Panc1 (cell line): ENCODE data around the gene PBOV1. TPM values are rescaled to one million over a fixed set of nuclear protein-coding genes. Genes with fewer than 3 reads are reported as not detected.

Experiments
- ATAC-seq: fragments of 200-7000 bp; cut with Tn5 transposase; 2 replicates; pipeline ENCODE4 v1.9.1; 2020; ENCODE audit warnings: mild to moderate bottlenecking, moderate library complexity
- BruUV-seq: library from RNA; stranded (reverse); fragments of 400-500 nt; replicated peaks from 2 replicates; lab custom pipeline; 2021; lab: Mats Ljungman, UMichigan
- CTCF ChIA-PET: fragments of 300-600 bp; sonication (Branson Sonifier 250); formaldehyde crosslinking; loops from one replicate; lab custom pipeline; 2022; ENCODE audit warnings: antibody characterized with exemption; lab: Charles Lee
- POLR2A ChIA-PET: fragments of 300-600 bp; sonication (Branson Sonifier 250); formaldehyde crosslinking; loops from one replicate; lab custom pipeline; 2022; ENCODE audit warnings: antibody characterized with exemption; lab: Charles Lee
- DNase-seq: peaks from one replicate; pipeline ENCODE4 v3.0.0-alpha.2; 2010; ENCODE audit warnings: low read depth, low spot score
- H3K27ac ChIP-seq: 2 replicates; pipeline ENCODE4 v1.5.1; 2011; ENCODE audit warnings: mild to moderate bottlenecking, low read length, inconsistent platforms
- H3K27me3 ChIP-seq: fragments of 200-500 bp; sonication (Bioruptor generic); 2 replicates; pipeline ENCODE4 v1.6.0; 2014; ENCODE audit warnings: low read length, inconsistent platforms; ENCODE audit not compliant: control insufficient read depth, insufficient read depth
- H3K36me3 ChIP-seq: fragments of 200-500 bp; sonication (Bioruptor generic); 2 replicates; pipeline ENCODE4 v1.5.1; 2014; ENCODE audit warnings: inconsistent platforms, mild to moderate bottlenecking, low read length, moderate library complexity; ENCODE audit not compliant: control insufficient read depth, insufficient read depth
- H3K4me1 ChIP-seq: 2 replicates; pipeline ENCODE4 v1.5.1; 2011; ENCODE audit warnings: inconsistent platforms, mild to moderate bottlenecking, low read length, moderate library complexity; ENCODE audit not compliant: control insufficient read depth, insufficient read depth
- H3K4me3 ChIP-seq, 2 experiments: 2 replicates each; pipeline ENCODE4 v1.5.1; 2011 to 2012; ENCODE audit warnings: low read depth in 2 of 2, low read length in 2 of 2, mild to moderate bottlenecking in 2 of 2, inconsistent platforms in 1 of 2, moderate library complexity in 1 of 2
- H3K9me3 ChIP-seq: fragments of 200-500 bp; sonication (Bioruptor generic); 2 replicates; pipeline ENCODE4 v1.5.1; 2014; ENCODE audit warnings: low read depth, mild to moderate bottlenecking, inconsistent platforms, low read length, moderate library complexity; ENCODE audit not compliant: control insufficient read depth, insufficient read depth
- CTCF ChIP-seq: fragments of 450-650 bp; IDR thresholded peaks from 2 replicates; pipeline ENCODE4 v1.5.1; 2017; ENCODE audit warnings: mild to moderate bottlenecking
- POLR2AphosphoS5 ChIP-seq: IDR thresholded peaks from 2 replicates; pipeline ENCODE4 v1.6.1; 2012; ENCODE audit warnings: mild to moderate bottlenecking, low read depth, low read length, moderate library complexity
- REST ChIP-seq, 2 experiments: IDR thresholded peaks; 2 replicates each; pipeline ENCODE4 v1.6.1; 2011 to 2012; ENCODE audit warnings: low read depth in 2 of 2, control low read depth in 1 of 2, low read length in 1 of 2, mild to moderate bottlenecking in 1 of 2, moderate library complexity in 1 of 2; ENCODE audit not compliant: insufficient read depth in 1 of 2
- SIN3A ChIP-seq: IDR thresholded peaks from 2 replicates; pipeline ENCODE4 v1.6.1; 2012; ENCODE audit warnings: low read depth, mild to moderate bottlenecking, low read length, moderate library complexity, borderline replicate concordance; ENCODE audit not compliant: insufficient read depth
- TCF7L2 ChIP-seq: IDR thresholded peaks from 2 replicates; pipeline ENCODE4 v1.6.1; 2011; ENCODE audit warnings: mild to moderate bottlenecking, low read depth, low read length, inconsistent platforms
- in situ Hi-C: cut with HindIII; loops from 2 replicates; pipeline ENCODE4 v1.10.0; 2016; ENCODE audit warnings: low sequenced_read_pairs, low pct_unique_long_range_greater_than_20kb
- intact Hi-C: fragments of 100-400 bp; cut with micrococcal nuclease; formaldehyde crosslinking; loops from one replicate; pipeline ENCODE4 v1.10.0; 2022; ENCODE audit not compliant: unreplicated experiment
- total RNA-seq: library from RNA; stranded (reverse); gene quantifications from one replicate; pipeline ENCODE4 v1.2.1, GENCODE V29; 2021; ENCODE audit not compliant: unreplicated experiment

PBOV1 gene
- total RNA-seq, 1 experiment from 2014 or later, result not detected

- CTCF ChIA-PET, result no interaction called here
- POLR2A ChIA-PET, result no interaction called here
- Histone ChIP-seq H3K36me3 (no peaks in the 10 kb centered on the region), H3K27me3 (peaks cover 4% of the 10 kb centered on the region; the same call in 1 of the 2 replicates), H3K4me3 (no peak overlapping the region), H3K4me1 (no peaks in the 10 kb centered on the region), H3K27ac (no peak overlapping the region), H3K9me3 (no peaks in the 10 kb centered on the region)
- DNase-seq, result no peak
- intact Hi-C loops, result no loop called here
- in situ Hi-C loops, result no loop called here
- ATAC-seq, result no peak
- TF ChIP-seq REST (IDR thresholded peaks at IDR 0.05; ENCODE audit: insufficient read depth in 1 of 2, low read depth in 2 of 2, low read length in 1 of 2) (no peak), TCF7L2 (no peak), SIN3A (no peak), POLR2AphosphoS5 (no peak), CTCF (no peak)
- no TSS peak for BruUV-seq
Measured at GRCh38 chr6:138196122-138196738, 22.1 kb downstream of the PBOV1 start.

GRCh38 chr6:138194287-138194686 is 24.0 kb downstream of the PBOV1 start:
- no peak overlapping the region for H3K4me3 ChIP-seq
- H3K36me3 ChIP-seq, result no peaks in the 10 kb centered on the region
- no peak for ATAC-seq
- DNase-seq, result no peak
- in situ Hi-C loops, result no loop called here
- POLR2A ChIA-PET, result interaction anchor here (0.6 kb wide), 2 partner anchors 1008 to 1405 kb away, joined by 3 to 4 read pairs; no protein-coding TSS in a partner anchor
- no peak overlapping the region for H3K27ac ChIP-seq
- intact Hi-C loops, result no loop called here
- H3K4me1 ChIP-seq, result no peaks in the 10 kb centered on the region
- H3K27me3 ChIP-seq, result peaks cover 4% of the 10 kb centered on the region; the same call in 1 of the 2 replicates
- BruUV-seq, result no TSS peak
- no peak for TF ChIP-seq SIN3A
- TF ChIP-seq REST (IDR thresholded peaks at IDR 0.05; ENCODE audit: insufficient read depth in 1 of 2, low read depth in 2 of 2, low read length in 1 of 2), result no peak
- TF ChIP-seq TCF7L2, result no peak
- no peak for TF ChIP-seq POLR2AphosphoS5
- TF ChIP-seq CTCF, result no peak
- no peaks in the 10 kb centered on the region for H3K9me3 ChIP-seq
- CTCF ChIA-PET, result no interaction called here
